ENCODE results near the gene SV2B.

The SV2B gene

GRCh38 chr15:91346259-91346658, 246.2 kb downstream of the SV2B start:
- Histone ChIP-seq H3K27me3 (ENCODE audit: low read length) (no peaks in the 10 kb centered on the region; the same call in 1 of the 2 replicates), H3K27ac (ENCODE audit: low read depth, low read length) (no peak overlapping the region), H3K9me3 (ENCODE audit: insufficient read depth, low read length) (no peaks in the 10 kb centered on the region), H3K4me3 (ENCODE audit: insufficient read depth, low read length, poor library complexity, severe bottlenecking) (no peak overlapping the region), H2AFZ (ENCODE audit: low read depth, low read length, severe bottlenecking) (no peak overlapping the region), H4K20me1 (ENCODE audit: low read depth, low read length) (no peaks in the 10 kb centered on the region), H3K79me2 (ENCODE audit: insufficient read depth, low read length) (no peaks in the 10 kb centered on the region), H3K9ac (ENCODE audit: low read length) (no peak overlapping the region), H3F3A (ENCODE audit: insufficient read depth) (no peaks in the 10 kb centered on the region), H3K9me2 (replicated peaks; ENCODE audit: insufficient read depth, low read length) (no peaks in the 10 kb centered on the region), H3K4me2 (ENCODE audit: low read depth, low read length, poor library complexity, severe bottlenecking) (no peak overlapping the region), H3K36me3 (ENCODE audit: low read length) (no peaks in the 10 kb centered on the region)
- TF ChIP-seq EZH2phosphoT487 (conservative IDR thresholded peaks at IDR 0.05; ENCODE audit: low read length) = no peak
- TF ChIP-seq CTCF (IDR thresholded peaks at IDR 0.05; ENCODE audit: insufficient read depth, low read length, poor library complexity, severe bottlenecking) = no peak

DNA sequence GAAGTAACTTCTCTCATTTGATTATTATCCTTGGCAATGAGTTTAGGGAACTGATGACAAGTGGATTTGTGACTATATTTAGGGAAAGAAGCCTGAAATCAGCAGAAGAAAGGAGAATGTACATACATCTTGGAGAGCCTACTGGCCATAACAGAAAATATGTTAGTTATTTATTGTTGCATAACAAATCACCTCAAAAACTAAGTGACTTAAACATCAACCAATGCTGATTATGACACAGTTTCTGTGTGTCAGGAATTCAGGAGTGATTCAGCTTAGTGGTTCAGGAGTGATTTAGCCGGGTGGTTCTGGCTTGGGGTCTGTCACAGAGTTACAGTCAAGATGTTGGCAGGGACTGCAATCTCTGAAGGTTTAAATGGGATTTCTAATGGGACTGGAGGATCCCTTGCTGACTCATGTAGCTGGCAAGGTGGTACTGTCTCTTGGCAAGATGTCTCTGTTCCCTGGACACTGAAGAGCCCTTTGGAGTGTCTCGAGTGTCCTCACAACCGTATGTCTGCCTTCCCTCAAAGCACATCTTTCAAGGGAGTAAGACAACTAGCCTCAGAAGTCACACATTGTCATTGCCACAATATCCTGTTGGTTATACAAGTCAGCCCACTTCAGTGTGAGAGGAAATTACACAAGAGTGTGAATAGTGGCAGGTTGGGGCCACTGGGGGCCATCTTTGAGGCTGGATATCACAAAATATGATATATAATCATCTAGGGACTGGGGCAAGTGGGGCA, 248.9 kb downstream of the SV2B start:
- H3K27ac ChIP-seq (ENCODE audit: low read depth, low read length) = no peak overlapping the region
- H3F3A ChIP-seq (ENCODE audit: insufficient read depth) = no peaks in the 10 kb centered on the region
- H3K4me2 ChIP-seq (ENCODE audit: low read depth, low read length, poor library complexity, severe bottlenecking) = no peak overlapping the region
- H2AFZ ChIP-seq (ENCODE audit: low read depth, low read length, severe bottlenecking) = no peak overlapping the region
- no peaks in the 10 kb centered on the region for H3K9me2 ChIP-seq (replicated peaks; ENCODE audit: insufficient read depth, low read length)
- no peak overlapping the region for H3K4me3 ChIP-seq (ENCODE audit: insufficient read depth, low read length, poor library complexity, severe bottlenecking)
- H3K36me3 ChIP-seq (ENCODE audit: low read length) = no peaks in the 10 kb centered on the region
- no peaks in the 10 kb centered on the region for H3K27me3 ChIP-seq (ENCODE audit: low read length)
- no peak overlapping the region for H3K9ac ChIP-seq (ENCODE audit: low read length)
- H4K20me1 ChIP-seq (ENCODE audit: low read depth, low read length) = no peaks in the 10 kb centered on the region
- no peaks in the 10 kb centered on the region for H3K79me2 ChIP-seq (ENCODE audit: insufficient read depth, low read length)
- H3K9me3 ChIP-seq (ENCODE audit: insufficient read depth, low read length) = no peaks in the 10 kb centered on the region
- TF ChIP-seq EZH2phosphoT487 (conservative IDR thresholded peaks at IDR 0.05; ENCODE audit: low read length) (no peak), CTCF (IDR thresholded peaks at IDR 0.05; ENCODE audit: insufficient read depth, low read length, poor library complexity, severe bottlenecking) (no peak)

Data from SU-DHL-6 (cell line).